Measurements from ENCODE around the gene CST1. TPM values are rescaled to one million over a fixed set of nuclear protein-coding genes. Genes with fewer than 3 reads are reported as not detected.
"Not testable (repeated sequence)": the region's sequence is repeated elsewhere in the genome, so short reads cannot be mapped to it uniquely, and the experiment has no call there.

The CST1 gene
- total RNA-seq, 1 donor from 2014 or later, result not detected

GRCh38 chr20:23745247-23745646 lies 5.5 kb downstream of the CST1 start:
- TF ChIP-seq, protein P1, sequence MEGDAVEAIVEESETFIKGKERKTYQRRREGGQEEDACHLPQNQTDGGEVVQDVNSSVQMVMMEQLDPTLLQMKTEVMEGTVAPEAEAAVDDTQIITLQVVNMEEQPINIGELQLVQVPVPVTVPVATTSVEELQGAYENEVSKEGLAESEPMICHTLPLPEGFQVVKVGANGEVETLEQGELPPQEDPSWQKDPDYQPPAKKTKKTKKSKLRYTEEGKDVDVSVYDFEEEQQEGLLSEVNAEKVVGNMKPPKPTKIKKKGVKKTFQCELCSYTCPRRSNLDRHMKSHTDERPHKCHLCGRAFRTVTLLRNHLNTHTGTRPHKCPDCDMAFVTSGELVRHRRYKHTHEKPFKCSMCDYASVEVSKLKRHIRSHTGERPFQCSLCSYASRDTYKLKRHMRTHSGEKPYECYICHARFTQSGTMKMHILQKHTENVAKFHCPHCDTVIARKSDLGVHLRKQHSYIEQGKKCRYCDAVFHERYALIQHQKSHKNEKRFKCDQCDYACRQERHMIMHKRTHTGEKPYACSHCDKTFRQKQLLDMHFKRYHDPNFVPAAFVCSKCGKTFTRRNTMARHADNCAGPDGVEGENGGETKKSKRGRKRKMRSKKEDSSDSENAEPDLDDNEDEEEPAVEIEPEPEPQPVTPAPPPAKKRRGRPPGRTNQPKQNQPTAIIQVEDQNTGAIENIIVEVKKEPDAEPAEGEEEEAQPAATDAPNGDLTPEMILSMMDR (IDR thresholded peaks at IDR 0.05; ENCODE audit: insufficient read depth, low read length, poor library complexity, severe bottlenecking), result no peak
- H3K27me3 ChIP-seq (ENCODE audit: control insufficient read depth, insufficient read depth, low read length), result no peaks in the 10 kb centered on the region
- H3K4me3 ChIP-seq (ENCODE audit: low read depth, low read length), result no peak overlapping the region
- no peak for DNase-seq (ENCODE audit: low read depth)
- no peaks in the 10 kb centered on the region for H3K36me3 ChIP-seq (ENCODE audit: control insufficient read depth, insufficient read depth, low read length)

- H3K4me3 ChIP-seq (ENCODE audit: low read depth, low read length), result no peak overlapping the region
- TF ChIP-seq, protein P1 (IDR thresholded peaks at IDR 0.05; ENCODE audit: insufficient read depth, low read length, poor library complexity, severe bottlenecking), result no peak
- no peaks in the 10 kb centered on the region for H3K27me3 ChIP-seq (ENCODE audit: control insufficient read depth, insufficient read depth, low read length)
- no peak for DNase-seq (ENCODE audit: low read depth)
- no peaks in the 10 kb centered on the region for H3K36me3 ChIP-seq (ENCODE audit: control insufficient read depth, insufficient read depth, low read length)
Observed at GRCh38 chr20:23744817-23745216, 5.9 kb downstream of the CST1 start.

DNA sequence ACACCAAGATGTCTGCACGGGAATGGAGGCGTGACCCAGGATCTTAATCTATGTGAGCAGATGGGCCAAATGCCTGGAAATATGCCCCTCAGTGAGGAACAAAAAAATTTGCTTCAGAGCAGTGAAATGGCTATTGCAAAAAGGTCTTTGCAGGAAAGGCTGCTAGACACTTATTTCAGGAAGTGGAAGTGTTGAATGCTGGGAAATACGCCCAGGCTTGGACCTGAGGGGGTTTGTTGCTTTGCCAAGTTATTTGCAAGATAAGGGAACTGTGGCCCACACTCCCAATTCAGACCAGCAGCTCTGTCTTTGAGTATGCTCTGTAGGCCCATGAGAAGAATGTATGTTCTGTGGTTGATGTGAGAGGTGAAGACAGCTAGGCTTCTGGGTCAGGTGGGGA lies 15.3 kb downstream of the CST1 start:
- not testable (repeated sequence) for H3K4me3 ChIP-seq (ENCODE audit: low read depth, low read length); H3K27me3 ChIP-seq (ENCODE audit: control insufficient read depth, insufficient read depth, low read length); H3K36me3 ChIP-seq (ENCODE audit: control insufficient read depth, insufficient read depth, low read length); DNase-seq (ENCODE audit: low read depth)

DNA sequence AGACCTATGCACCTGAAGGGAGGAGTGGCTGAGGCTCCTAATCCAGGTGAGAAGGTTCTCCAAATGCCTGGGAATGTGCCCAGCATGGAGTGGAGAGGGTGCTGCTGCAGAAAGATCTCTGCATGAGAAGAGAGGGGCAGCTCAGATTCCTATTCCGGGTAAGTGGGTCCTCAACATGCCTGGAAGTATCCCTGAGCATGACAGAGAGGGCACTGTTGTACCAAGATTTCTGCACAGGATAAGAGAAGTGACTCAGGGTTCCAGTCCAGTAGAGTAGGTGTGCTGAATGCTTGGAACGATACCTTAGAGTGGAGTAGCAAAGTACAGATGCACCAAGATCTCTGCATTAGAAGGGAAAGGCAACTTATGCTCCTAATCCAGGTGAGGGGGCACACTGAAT lies 15.8 kb downstream of the CST1 start:
- not testable (repeated sequence) for H3K27me3 ChIP-seq (ENCODE audit: control insufficient read depth, insufficient read depth, low read length); H3K4me3 ChIP-seq (ENCODE audit: low read depth, low read length); H3K36me3 ChIP-seq (ENCODE audit: control insufficient read depth, insufficient read depth, low read length); DNase-seq (ENCODE audit: low read depth)

- H3K4me3 ChIP-seq (ENCODE audit: low read depth, low read length); DNase-seq (ENCODE audit: low read depth); H3K36me3 ChIP-seq (ENCODE audit: control insufficient read depth, insufficient read depth, low read length); H3K27me3 ChIP-seq (ENCODE audit: control insufficient read depth, insufficient read depth, low read length): not testable (repeated sequence)
Observed at GRCh38 chr20:23734440-23734839, 16.3 kb downstream of the CST1 start.

- no peak overlapping the region for H3K4me3 ChIP-seq (ENCODE audit: low read depth, low read length)
- H3K27me3 ChIP-seq (ENCODE audit: control insufficient read depth, insufficient read depth, low read length), result no peaks in the 10 kb centered on the region
- TF ChIP-seq, protein P1 (IDR thresholded peaks at IDR 0.05; ENCODE audit: insufficient read depth, low read length, poor library complexity, severe bottlenecking), result no peak
- no peak for DNase-seq (ENCODE audit: low read depth)
- H3K36me3 ChIP-seq (ENCODE audit: control insufficient read depth, insufficient read depth, low read length), result no peaks in the 10 kb centered on the region
Observed at GRCh38 chr20:23727016-23727415, 23.7 kb downstream of the CST1 start.

- no peaks in the 10 kb centered on the region for H3K27me3 ChIP-seq (ENCODE audit: control insufficient read depth, insufficient read depth, low read length)
- no peak for DNase-seq (ENCODE audit: low read depth)
- H3K4me3 ChIP-seq (ENCODE audit: low read depth, low read length), result no peak overlapping the region
- TF ChIP-seq, protein P1 (IDR thresholded peaks at IDR 0.05; ENCODE audit: insufficient read depth, low read length, poor library complexity, severe bottlenecking), result no peak
- H3K36me3 ChIP-seq (ENCODE audit: control insufficient read depth, insufficient read depth, low read length), result no peaks in the 10 kb centered on the region
Observed at GRCh38 chr20:23725102-23725501, 25.6 kb downstream of the CST1 start.

Measured in kidney epithelial cell (primary cell).